H1 (cell line): Measurements from ENCODE around the gene ASCL2. TPM values are rescaled to one million over a fixed set of nuclear protein-coding genes. Genes with fewer than 3 reads are reported as not detected.
A peak's percentile ranks its signal among the peaks of the same experiment; 100 is the strongest.

ENCODE experiments used
- CTCF ChIA-PET: fragments of 300-600 bp; sonication (Branson Sonifier 250); formaldehyde crosslinking; loops from one replicate; lab custom pipeline; 2021; ENCODE audit not compliant: partially characterized antibody; lab: Charles Lee
- POLR2A ChIA-PET: fragments of 300-600 bp; sonication (Branson Sonifier 250); formaldehyde crosslinking; loops from one replicate; lab custom pipeline; 2021; ENCODE audit warnings: inconsistent platforms; ENCODE audit not compliant: partially characterized antibody; lab: Charles Lee
- DNase-seq, 2 experiments: peaks; one replicate each; pipeline versions ENCODE4 v3.0.0 to v3.0.0-alpha.2; 2010 to 2022; ENCODE audit warnings: low spot score in 2 of 2, low read depth in 1 of 2, mixed read lengths in 1 of 2
- FAIRE-seq: peaks from 2 replicates; lab custom pipeline; 2011; peaks lifted over from hg19 to GRCh38; lab: Jason Lieb, UNC
- H2AFZ ChIP-seq: 2 replicates; pipeline ENCODE4 v1.8.1; 2012; ENCODE audit warnings: low read length, inconsistent platforms
- H2AK5ac ChIP-seq: 2 replicates; pipeline ENCODE4 v1.6.1; 2013; ENCODE audit warnings: low read depth, low read length
- H2BK120ac ChIP-seq: replicated peaks from 2 replicates; pipeline ENCODE3; 2013; ENCODE audit warnings: low read depth, low read length, inconsistent platforms
- H2BK12ac ChIP-seq: 2 replicates; pipeline ENCODE4 v1.6.1; 2013; ENCODE audit warnings: low read depth, low read length
- H2BK15ac ChIP-seq: 2 replicates; pipeline ENCODE4 v1.6.1; 2013; ENCODE audit warnings: low read length
- H2BK20ac ChIP-seq: 2 replicates; pipeline ENCODE4 v1.6.1; 2013; ENCODE audit warnings: low read length
- H2BK5ac ChIP-seq: 2 replicates; pipeline ENCODE4 v1.6.1; 2013; ENCODE audit warnings: low read depth, low read length
- H3K14ac ChIP-seq: 2 replicates; pipeline ENCODE4 v1.6.1; 2013; ENCODE audit warnings: inconsistent platforms; ENCODE audit not compliant: insufficient read length
- H3K18ac ChIP-seq: 2 replicates; pipeline ENCODE4 v1.6.1; 2013; ENCODE audit warnings: low read length; ENCODE audit errors: extremely low read depth
- H3K23ac ChIP-seq: 2 replicates; pipeline ENCODE4 v1.6.1; 2013; ENCODE audit warnings: inconsistent platforms; ENCODE audit not compliant: insufficient read length
- H3K23me2 ChIP-seq: 2 replicates; pipeline ENCODE4 v1.6.1; 2013; ENCODE audit warnings: low read depth, low read length
- H3K27ac ChIP-seq: 2 replicates; pipeline ENCODE4 v1.6.1; 2011; ENCODE audit warnings: low read depth, low read length, inconsistent platforms
- H3K27me3 ChIP-seq, 4 experiments: replicated peaks in 1 of 4; 1 replicate in 1 of 4; 2 replicates in 3 of 4; pipeline versions ENCODE4 v1.6.1 to v1.8.1; 2011 to 2013; ENCODE audit warnings: low read length in 3 of 4, mild to moderate bottlenecking in 3 of 4, inconsistent platforms in 2 of 4, mixed read lengths in 2 of 4, moderate library complexity in 1 of 4; ENCODE audit not compliant: control insufficient read depth in 3 of 4, insufficient read depth in 3 of 4; ENCODE audit errors: extremely low read depth in 1 of 4
- H3K36me3 ChIP-seq, 4 experiments: 2 replicates each; pipeline versions ENCODE4 v1.6.1 to v1.8.1; 2011 to 2013; ENCODE audit warnings: mild to moderate bottlenecking in 4 of 4, low read length in 3 of 4, moderate library complexity in 2 of 4, control low read depth in 1 of 4, inconsistent platforms in 1 of 4; ENCODE audit not compliant: insufficient read depth in 4 of 4, control insufficient read depth in 2 of 4
- H3K4ac ChIP-seq: replicated peaks from 2 replicates; pipeline ENCODE3; 2013; ENCODE audit warnings: low read length, low read depth, mixed read lengths, inconsistent platforms; ENCODE audit not compliant: insufficient read length
- H3K4me1 ChIP-seq, 4 experiments: replicated peaks in 1 of 4; 1 replicate in 1 of 4; 2 replicates in 3 of 4; pipeline versions ENCODE4 v1.6.1 to v1.8.1; 2011 to 2013; ENCODE audit warnings: low read length in 3 of 4, inconsistent platforms in 2 of 4, mixed read lengths in 1 of 4; ENCODE audit not compliant: insufficient read depth in 4 of 4, control insufficient read depth in 3 of 4
- H3K4me2 ChIP-seq, 2 experiments: 2 replicates each; pipeline versions ENCODE4 v1.6.1 to v1.8.1; 2011 to 2013; ENCODE audit warnings: low read depth in 2 of 2, low read length in 2 of 2, control low read depth in 1 of 2, inconsistent platforms in 1 of 2, mild to moderate bottlenecking in 1 of 2; ENCODE audit not compliant: insufficient read depth in 1 of 2
- H3K4me3 ChIP-seq, 4 experiments: fragments of 200-600, 300-600 bp in 1 of 4; sonication (generic), shearing (Covaris generic), sonication (Bioruptor Twin) in 1 of 4; 2 replicates each; pipeline versions ENCODE4 v1.5.1 to v1.8.1; 2011 to 2016; ENCODE audit warnings: low read length in 4 of 4, low read depth in 3 of 4, control low read depth in 2 of 4, inconsistent platforms in 2 of 4, mild to moderate bottlenecking in 2 of 4, mixed read lengths in 1 of 4, moderate library complexity in 1 of 4; ENCODE audit not compliant: insufficient read depth in 2 of 4; ENCODE audit errors: extremely low read depth in 1 of 4
- H3K56ac ChIP-seq: replicated peaks from 2 replicates; pipeline ENCODE3; 2013; ENCODE audit warnings: low read depth, mild to moderate bottlenecking, mixed read lengths, low read length, inconsistent platforms; ENCODE audit not compliant: insufficient read length
- H3K79me1 ChIP-seq: 2 replicates; pipeline ENCODE4 v1.6.1; 2013; ENCODE audit warnings: low read depth, low read length, control low read depth
- H3K79me2 ChIP-seq, 2 experiments: 2 replicates each; pipeline versions ENCODE4 v1.6.1 to v1.8.1; 2012 to 2013; ENCODE audit warnings: low read length in 2 of 2, mild to moderate bottlenecking in 2 of 2, inconsistent platforms in 1 of 2; ENCODE audit not compliant: insufficient read depth in 2 of 2, control insufficient read depth in 1 of 2
- H3K9ac ChIP-seq, 4 experiments: replicated peaks in 1 of 4; 1 replicate in 1 of 4; 2 replicates in 3 of 4; pipeline versions ENCODE4 v1.6.1 to v1.8.1; 2011 to 2013; ENCODE audit warnings: low read depth in 3 of 4, low read length in 3 of 4, control low read depth in 2 of 4, mild to moderate bottlenecking in 2 of 4, moderate library complexity in 2 of 4, inconsistent platforms in 1 of 4; ENCODE audit errors: extremely low read depth in 1 of 4
- H3K9me3 ChIP-seq, 2 experiments: 2 replicates each; pipeline versions ENCODE4 v1.6.1 to v1.8.1; 2012 to 2013; ENCODE audit warnings: mild to moderate bottlenecking in 2 of 2, moderate library complexity in 2 of 2, control low read depth in 1 of 2, inconsistent platforms in 1 of 2, low read depth in 1 of 2, low read length in 1 of 2, mixed read lengths in 1 of 2; ENCODE audit not compliant: insufficient read depth in 2 of 2
- H4K20me1 ChIP-seq, 2 experiments: replicated peaks in 1 of 2; 2 replicates each; pipeline versions ENCODE3 to v1.8.1; 2011 to 2013; ENCODE audit warnings: inconsistent platforms in 2 of 2, low read length in 2 of 2, mild to moderate bottlenecking in 1 of 2; ENCODE audit not compliant: insufficient read depth in 2 of 2, control insufficient read depth in 1 of 2
- H4K5ac ChIP-seq: 2 replicates; pipeline ENCODE4 v1.6.1; 2013; ENCODE audit warnings: low read length, low read depth, mixed read lengths, inconsistent platforms; ENCODE audit not compliant: insufficient read length
- H4K8ac ChIP-seq: 2 replicates; pipeline ENCODE4 v1.8.0; 2013; ENCODE audit warnings: mild to moderate bottlenecking, moderate library complexity, low read length, inconsistent platforms; ENCODE audit not compliant: insufficient read depth; ENCODE audit errors: extremely low read depth
- H4K91ac ChIP-seq: replicated peaks from 2 replicates; pipeline ENCODE3; 2013; ENCODE audit warnings: low read length, mixed read lengths, inconsistent platforms; ENCODE audit not compliant: insufficient read length
- ASH2L ChIP-seq: fragments of 200-600, 300-600 bp; sonication (generic); IDR thresholded peaks from one replicate; pipeline ENCODE4 v1.7.1; 2017; ENCODE audit warnings: low read length
- CBX8 ChIP-seq: fragments of 300-800, 300-1000 bp; sonication (generic); IDR thresholded peaks from 2 replicates; pipeline ENCODE4 v1.7.1; 2016; ENCODE audit warnings: low read depth, low read length, borderline replicate concordance
- CEBPB ChIP-seq: IDR thresholded peaks from 2 replicates; pipeline ENCODE4 v1.6.1; 2012; ENCODE audit warnings: low read depth, low read length
- FOSL1 ChIP-seq: IDR thresholded peaks from 2 replicates; pipeline ENCODE4 v1.6.1; 2011; ENCODE audit warnings: mild to moderate bottlenecking, low read depth, low read length, moderate library complexity; ENCODE audit not compliant: insufficient read depth
- GABPA ChIP-seq: IDR thresholded peaks from 2 replicates; pipeline ENCODE4 v1.6.1; 2011; ENCODE audit warnings: mild to moderate bottlenecking, low read length, moderate library complexity, borderline replicate concordance; ENCODE audit not compliant: insufficient read depth
- GTF2F1 ChIP-seq: IDR thresholded peaks from 2 replicates; pipeline ENCODE4 v1.6.1; 2012; ENCODE audit warnings: low read depth, low read length, improper control_type of control experiment, borderline replicate concordance
- HDAC2 ChIP-seq, 2 experiments: fragments of 300-600 bp in 1 of 2; sonication (generic) in 1 of 2; IDR thresholded peaks; 2 replicates each; pipeline ENCODE4 v1.6.1; 2011 to 2012; ENCODE audit warnings: low read depth in 2 of 2, low read length in 2 of 2, mild to moderate bottlenecking in 2 of 2, moderate library complexity in 2 of 2, borderline replicate concordance in 1 of 2, inconsistent platforms in 1 of 2
- HDAC6 ChIP-seq: IDR thresholded peaks from one replicate; pipeline ENCODE4 v1.7.1; 2012; ENCODE audit warnings: low read depth, mild to moderate bottlenecking, inconsistent platforms, low read length, moderate library complexity
- NRF1 ChIP-seq: IDR thresholded peaks from 2 replicates; pipeline ENCODE4 v1.6.1; 2011; ENCODE audit warnings: mild to moderate bottlenecking, low read depth, low read length, improper control_type of control experiment
- SAP30 ChIP-seq: fragments of 300-600 bp; sonication (generic); IDR thresholded peaks from 2 replicates; pipeline ENCODE4 v1.7.1; 2012; ENCODE audit warnings: low read length, moderate library complexity, mild to moderate bottlenecking, inconsistent platforms; ENCODE audit not compliant: insufficient read depth, insufficient replicate concordance
- SIRT6 ChIP-seq: IDR thresholded peaks from one replicate; pipeline ENCODE4 v1.7.1; 2012; ENCODE audit warnings: low read length, inconsistent platforms
- SRF ChIP-seq: IDR thresholded peaks from 2 replicates; pipeline ENCODE4 v1.6.1; 2011; ENCODE audit warnings: mild to moderate bottlenecking, low read depth, low read length, moderate library complexity
- ZNF274 ChIP-seq: IDR thresholded peaks from 2 replicates; pipeline ENCODE4 v1.7.0; 2012; ENCODE audit warnings: low read length, borderline replicate concordance; ENCODE audit errors: extremely low read depth
- WGBS, 2 experiments: shearing (Covaris generic) in 1 of 2; methylation state at CpG; one replicate each; pipeline versions ENCODE4 v1.1.6 to v1.1.7; 2013 to 2015; ENCODE audit warnings: low lambda C conversion rate in 2 of 2, mixed read lengths in 2 of 2, inconsistent platforms in 1 of 2, low coverage in 1 of 2, missing lambda C conversion rate in 1 of 2; ENCODE audit not compliant: insufficient replicate concordance in 2 of 2, insufficient coverage in 1 of 2, insufficient read length in 1 of 2; ENCODE audit errors: extremely low coverage in 1 of 2, missing lambda C conversion rate in 1 of 2; 5-methylcytosine and 5-hydroxymethylcytosine counted together
- polyA plus RNA-seq, 7 experiments: library from polyadenylated mRNA; depleted of rRNA in 3 of 7; stranded (reverse) in 5 of 7; unstranded in 2 of 7; fragments of >200 nt in 5 of 7; fragments of 200-250 nt in 2 of 7; gene quantifications; 1 replicate in 5 of 7; 2 replicates in 1 of 7; 4 replicates in 1 of 7; pipeline versions ENCODE4 v1.2.1 to v1.2.3, GENCODE V29; 2011 to 2013; ENCODE audit warnings: missing spikeins in 2 of 7, mixed read lengths in 2 of 7
- total RNA-seq: library from RNA; stranded (reverse); fragmentation: NEBNext Ultra II Directional; extraction: Animal tissue kit (Norgen Biotek cat#: 25700); gene quantifications from 2 replicates; pipeline ENCODE4 v1.2.1, GENCODE V29; 2021
- TF ChIP-seq, protein P1 (sequence below): IDR thresholded peaks from 2 replicates; pipeline ENCODE4 v1.6.1; 2012; ENCODE audit warnings: inconsistent platforms

The ASCL2 gene
- total and polyA plus RNA-seq, 2 of the 8 experiments (the other 6 are each of a cell fraction or from before 2014, with no cell fraction given), result 0.51 to 0.56 TPM

DNA sequence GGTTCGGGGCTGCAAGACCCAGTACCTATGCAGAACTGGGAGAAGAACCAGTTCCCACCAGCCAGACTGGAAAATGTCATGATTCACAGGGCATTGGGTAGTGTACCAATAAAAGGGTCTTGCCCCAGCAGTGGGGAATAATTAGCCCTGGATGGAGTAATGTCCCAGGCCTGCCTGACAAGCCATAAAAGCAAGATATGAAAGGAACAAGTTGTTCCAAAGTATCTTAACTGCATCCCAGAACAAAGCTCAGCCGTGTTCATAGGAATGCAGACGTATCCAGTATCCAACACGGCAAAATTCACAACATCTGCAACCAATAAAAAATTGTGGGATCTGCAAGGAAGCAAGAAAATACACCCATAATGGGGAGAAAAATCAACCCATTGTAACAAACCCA, 47.9 kb downstream of the ASCL2 start:
- WGBS, 2 experiments, result 89% methylated on average over 4 of the region's 4 CpGs; no CpG with 5 or more reads in 1 of the 2 experiments
- POLR2A ChIA-PET, result no interaction called here
- TF ChIP-seq ZNF274, result no peak
- no peak for TF ChIP-seq HDAC2 (IDR thresholded peaks at IDR 0.05; ENCODE audit: borderline replicate concordance in 1 of 2, low read depth in 2 of 2, low read length in 2 of 2)
- TF ChIP-seq SIRT6, result no peak
- no peak for TF ChIP-seq CBX8
- TF ChIP-seq GTF2F1, result no peak
- no peak for TF ChIP-seq ASH2L
- TF ChIP-seq FOSL1, result no peak
- TF ChIP-seq HDAC6, result no peak
- TF ChIP-seq SRF, result no peak
- no peak for TF ChIP-seq NRF1
- TF ChIP-seq CEBPB, result no peak
- no peak for TF ChIP-seq SAP30
- TF ChIP-seq, protein P1, sequence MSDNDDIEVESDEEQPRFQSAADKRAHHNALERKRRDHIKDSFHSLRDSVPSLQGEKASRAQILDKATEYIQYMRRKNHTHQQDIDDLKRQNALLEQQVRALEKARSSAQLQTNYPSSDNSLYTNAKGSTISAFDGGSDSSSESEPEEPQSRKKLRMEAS, result no peak
- TF ChIP-seq GABPA, result no peak

More for the DNA sequence above, 47.9 kb downstream of the ASCL2 start:
- H3K23ac ChIP-seq, result no peak overlapping the region
- peaks cover 0 to 8% (median 2%) of the 10 kb centered on the region in 4 experiments; a peak in 3 of 7 replicates for H3K27me3 ChIP-seq
- no peak overlapping the region for H4K8ac ChIP-seq
- no peak overlapping the region for H2AK5ac ChIP-seq
- peak overlapping the region; percentile 21 for H3K4ac ChIP-seq
- H2BK15ac ChIP-seq, result no peak overlapping the region
- no peak overlapping the region for H2AFZ ChIP-seq
- no peak overlapping the region for H3K14ac ChIP-seq
- H2BK120ac ChIP-seq, result peak overlapping the region; percentile 41
- no peak overlapping the region for H3K4me3 ChIP-seq
- H4K5ac ChIP-seq, result no peak overlapping the region
- no peaks in the 10 kb centered on the region for H3K79me2 ChIP-seq
- H2BK12ac ChIP-seq, result peak overlapping the region; percentile 33; the same call in 1 of the 2 replicates
- H4K20me1 ChIP-seq, result no peaks in the 10 kb centered on the region
- H3K4me2 ChIP-seq, result no peak overlapping the region
- H4K91ac ChIP-seq, result no peak overlapping the region
- no peak for DNase-seq
- no peak overlapping the region for H3K9ac ChIP-seq
- no peak overlapping the region for H2BK5ac ChIP-seq
- no peaks in the 10 kb centered on the region for H3K23me2 ChIP-seq
- H3K9me3 ChIP-seq, result no peaks in the 10 kb centered on the region
- H2BK20ac ChIP-seq, result peak overlapping the region; percentile 80
- H3K79me1 ChIP-seq, result no peaks in the 10 kb centered on the region
- H3K56ac ChIP-seq, result no peak overlapping the region
- CTCF ChIA-PET, result interaction anchor here (1.2 to 3.1 kb wide), 6 partner anchors 12 to 77 kb away, joined by 3 to 9 read pairs (median 6); no protein-coding TSS in a partner anchor
- no peak overlapping the region for H3K18ac ChIP-seq
- no peak for FAIRE-seq
- no peaks in the 10 kb centered on the region for H3K36me3 ChIP-seq
- no peak overlapping the region for H3K27ac ChIP-seq
- H3K4me1 ChIP-seq, result no peaks in the 10 kb centered on the region
